GM18520 (cell line): ENCODE results near the gene OR10H3.
"Not testable (repeated sequence)": the region's sequence is repeated elsewhere in the genome, so short reads cannot be mapped to it uniquely, and the experiment has no call there.

ENCODE experiments used
- ATAC-seq: cut with Tn5 transposase; IDR thresholded peaks from one replicate; pipeline ENCODE4 v1.9.1; 2021; ENCODE audit not compliant: unreplicated experiment

OR10H3 gene

GRCh38 chr19:15776991-15777970 is 39.5 kb downstream of the OR10H3 start:
- ATAC-seq = no peak

GRCh38 chr19:15779756-15780476 is 42.1 kb downstream of the OR10H3 start:
- ATAC-seq = no peak

GRCh38 chr19:15780610-15781418 is 43.0 kb downstream of the OR10H3 start:
- no peak for ATAC-seq

GRCh38 chr19:15781661-15782060 is 43.9 kb downstream of the OR10H3 start:
- ATAC-seq = no peak

GRCh38 chr19:15782211-15782610 is 44.4 kb downstream of the OR10H3 start:
- ATAC-seq = no peak

- ATAC-seq = not testable (repeated sequence)
Observed at GRCh38 chr19:15782896-15783295, 45.1 kb downstream of the OR10H3 start.

- ATAC-seq = no peak
Observed at GRCh38 chr19:15787611-15788155, 49.9 kb downstream of the OR10H3 start, which contains the start of gene OR10H5. Gene OR10H5 (plus strand): TSS chr19:15787661. CDS start chr19:15794049, 6,388 bp downstream.

GRCh38 chr19:15788594-15789270 is 50.9 kb downstream of the OR10H3 start:
- ATAC-seq = no peak

GRCh38 chr19:15790096-15790495 is 52.3 kb downstream of the OR10H3 start:
- ATAC-seq = no peak
